ENCODE measurements around the gene ATP4B.

- no peak for TF ChIP-seq CTCF (conservative IDR thresholded peaks at IDR 0.05; ENCODE audit: low read length)
- no peak for TF ChIP-seq EZH2phosphoT487 (IDR thresholded peaks at IDR 0.05; ENCODE audit: borderline replicate concordance)
Measured at GRCh38 chr13:113642563-113642962, 15.4 kb downstream of the ATP4B start.
